CD14-positive monocyte (primary cell): ENCODE results near the gene HAGHL. TPM values are rescaled to one million over a fixed set of nuclear protein-coding genes. Genes with fewer than 3 reads are reported as not detected.
A peak's percentile ranks its signal among the peaks of the same experiment; 100 is the strongest.
"Not testable (repeated sequence)": the region's sequence is repeated elsewhere in the genome, so short reads cannot be mapped to it uniquely, and the experiment has no call there.

Experiments
- DNase-seq, 3 donors: peaks; one replicate each; pipeline ENCODE4 v3.0.0-alpha.2; 2011 to 2022
- H2AFZ ChIP-seq: 2 replicates; pipeline ENCODE4 v1.6.0; 2012; ENCODE audit warnings: mild to moderate bottlenecking, low read depth, low read length, inconsistent platforms; ENCODE audit not compliant: insufficient read depth, poor library complexity, severe bottlenecking
- H3K27ac ChIP-seq, 2 donors: 1 replicate in 1 of 2; 2 replicates in 1 of 2; pipeline ENCODE4 v1.5.1; 2012 to 2013; ENCODE audit warnings: low read length in 2 of 2, control low read depth in 1 of 2, inconsistent platforms in 1 of 2, low read depth in 1 of 2, mild to moderate bottlenecking in 1 of 2
- H3K27me3 ChIP-seq, 2 donors: one replicate each; pipeline versions ENCODE4 v1.6.0 to v1.6.1; 2011 to 2013; ENCODE audit warnings: low read length in 2 of 2; ENCODE audit not compliant: control insufficient read depth in 2 of 2, insufficient read depth in 2 of 2
- H3K36me3 ChIP-seq, 2 donors: replicated peaks in 1 of 2; 1 replicate in 1 of 2; 2 replicates in 1 of 2; pipeline versions ENCODE4 v1.5.1 to v1.6.1; 2012 to 2013; ENCODE audit warnings: low read length in 2 of 2, control low read depth in 1 of 2, inconsistent platforms in 1 of 2, mild to moderate bottlenecking in 1 of 2; ENCODE audit not compliant: insufficient read depth in 2 of 2, control insufficient read depth in 1 of 2
- H3K4me1 ChIP-seq, 2 donors: 1 replicate in 1 of 2; 2 replicates in 1 of 2; pipeline versions ENCODE4 v1.5.1 to v1.6.1; 2012 to 2013; ENCODE audit warnings: low read length in 2 of 2, control low read depth in 1 of 2, inconsistent platforms in 1 of 2, mild to moderate bottlenecking in 1 of 2, moderate library complexity in 1 of 2; ENCODE audit not compliant: insufficient read depth in 2 of 2, control insufficient read depth in 1 of 2
- H3K4me2 ChIP-seq: replicated peaks from 2 replicates; pipeline ENCODE3; 2012; ENCODE audit warnings: low read length, moderate library complexity, mild to moderate bottlenecking; ENCODE audit not compliant: poor library complexity, severe bottlenecking; ENCODE audit errors: extremely low read depth
- H3K4me3 ChIP-seq, 3 experiments: fragments of 200-600 bp in 1 of 3; sonication (generic) in 1 of 3; replicated peaks in 1 of 3; 1 replicate in 2 of 3; 2 replicates in 1 of 3; pipeline ENCODE4 v1.5.1; 2011 to 2013; ENCODE audit warnings: low read length in 3 of 3, mild to moderate bottlenecking in 3 of 3, control low read depth in 2 of 3, low read depth in 2 of 3, inconsistent platforms in 1 of 3, moderate library complexity in 1 of 3
- H3K79me2 ChIP-seq: 2 replicates; pipeline ENCODE4 v1.6.0; 2012; ENCODE audit warnings: mild to moderate bottlenecking, control low read depth, inconsistent platforms, low read length, moderate library complexity; ENCODE audit not compliant: insufficient read depth
- H3K9ac ChIP-seq: 2 replicates; pipeline ENCODE4 v1.6.0; 2017; ENCODE audit warnings: low read length, mild to moderate bottlenecking; ENCODE audit not compliant: insufficient read depth, poor library complexity, severe bottlenecking
- H3K9me3 ChIP-seq, 2 donors: replicated peaks in 1 of 2; 1 replicate in 1 of 2; 2 replicates in 1 of 2; pipeline versions ENCODE4 v1.5.1 to v1.6.1; 2012 to 2013; ENCODE audit warnings: low read length in 2 of 2, control low read depth in 1 of 2; ENCODE audit not compliant: control insufficient read depth in 1 of 2, insufficient read depth in 1 of 2
- H4K20me1 ChIP-seq: 2 replicates; pipeline ENCODE4 v1.6.0; 2012; ENCODE audit warnings: mild to moderate bottlenecking, low read length, control low read depth, moderate library complexity; ENCODE audit not compliant: insufficient read depth
- H3K27ac Mint-ChIP-seq, 7 donors: one replicate each; pipeline ENCODE4 v1.8.0; 2020; ENCODE audit warnings: mild to moderate bottlenecking in 7 of 7, mixed read lengths in 7 of 7, moderate library complexity in 6 of 7, inconsistent platforms in 2 of 7
- H3K27me3 Mint-ChIP-seq, 3 donors: one replicate each; pipeline ENCODE4 v1.8.0; 2021 to 2022; ENCODE audit warnings: low read depth in 3 of 3, mild to moderate bottlenecking in 3 of 3, mixed read lengths in 3 of 3, moderate library complexity in 3 of 3, inconsistent platforms in 1 of 3
- H3K36me3 Mint-ChIP-seq, 2 donors: one replicate each; pipeline ENCODE4 v1.8.0; 2020; ENCODE audit warnings: mixed read lengths in 2 of 2, inconsistent platforms in 1 of 2, mild to moderate bottlenecking in 1 of 2
- H3K4me1 Mint-ChIP-seq: one replicate; pipeline ENCODE4 v1.8.0; 2020; ENCODE audit warnings: mild to moderate bottlenecking, mixed read lengths
- H3K4me3 Mint-ChIP-seq, 2 donors: one replicate each; pipeline ENCODE4 v1.8.0; 2020; ENCODE audit warnings: mild to moderate bottlenecking in 2 of 2, mixed read lengths in 2 of 2, moderate library complexity in 1 of 2
- H3K9me3 Mint-ChIP-seq, 7 donors: one replicate each; pipeline ENCODE4 v1.8.0; 2020 to 2022; ENCODE audit warnings: mixed read lengths in 7 of 7, mild to moderate bottlenecking in 6 of 7, moderate library complexity in 6 of 7, inconsistent platforms in 2 of 7
- CTCF ChIP-seq: fragments of 200-600 bp; IDR thresholded peaks from one replicate; pipeline ENCODE4 v1.8.0; 2022; ENCODE audit warnings: antibody characterized with exemption, mild to moderate bottlenecking
- WGBS: methylation state at CpG from one replicate; pipeline ENCODE4 v1.1.5; 2013; ENCODE audit warnings: missing lambda C conversion rate; ENCODE audit not compliant: insufficient coverage; 5-methylcytosine and 5-hydroxymethylcytosine counted together
- intact Hi-C, 2 donors: fragments of 100-400 bp; cut with micrococcal nuclease; formaldehyde crosslinking; loops; one replicate each; pipeline versions ENCODE4 v1.15.0 to v1.15.1; 2023
- polyA plus RNA-seq, 3 donors: library from polyadenylated mRNA; depleted of rRNA in 1 of 3; unstranded in 2 of 3; stranded (reverse) in 1 of 3; fragments of 300-500 nt in 2 of 3; fragments of >200 nt in 1 of 3; fragmentation: Illumina TruSeq in 2 of 3; gene quantifications; 1 replicate in 2 of 3; 2 replicates in 1 of 3; pipeline ENCODE4 v1.2.3, GENCODE V29; 2012 to 2021

The HAGHL gene
- polyA plus RNA-seq, 3 donors = 0.60 to 8.9 (median 1.5) TPM

- H3K9me3 ChIP-seq = no peaks in the 10 kb centered on the region
- H3K4me1 ChIP-seq = peaks cover 17 to 24% of the 10 kb centered on the region in 2 donors
- no peak for TF ChIP-seq CTCF
- H3K9me3 Mint-ChIP-seq = peaks cover 0 to 3% (median 2%) of the 10 kb centered on the region in 7 donors
- no peak overlapping the region for H2AFZ ChIP-seq
- H3K79me2 ChIP-seq = no peaks in the 10 kb centered on the region
- intact Hi-C loops = no loop called here
- H3K27me3 Mint-ChIP-seq = peaks cover 0 to 4% (median 0%) of the 10 kb centered on the region in 3 donors
- H3K4me3 ChIP-seq = no peak overlapping the region
- DNase-seq = no peak
- H3K4me3 Mint-ChIP-seq = no peak overlapping the region
- no peaks in the 10 kb centered on the region for H3K27me3 ChIP-seq
- 90% methylated on average over 29 of the region's 39 CpGs for WGBS
- H3K9ac ChIP-seq = no peak overlapping the region
- H3K4me2 ChIP-seq = no peak overlapping the region
- H3K36me3 ChIP-seq = no peaks in the 10 kb centered on the region
- H4K20me1 ChIP-seq = no peaks in the 10 kb centered on the region
- H3K27ac Mint-ChIP-seq = peak overlapping the region in 1 of 7 donors; percentile 63
- H3K36me3 Mint-ChIP-seq = peaks cover 0 to under 1% of the 10 kb centered on the region in 2 donors
- peaks cover 18% of the 10 kb centered on the region for H3K4me1 Mint-ChIP-seq
- H3K27ac ChIP-seq = no peak overlapping the region
These were observed 24.5 kb downstream of the HAGHL start for GRCh38 chr16:751152-752006.

- no peak overlapping the region for H3K4me2 ChIP-seq
- H3K9me3 Mint-ChIP-seq = peaks cover 0 to 5% (median 3%) of the 10 kb centered on the region in 7 donors
- no peak overlapping the region for H3K9ac ChIP-seq
- H3K4me3 Mint-ChIP-seq = no peak overlapping the region
- peaks cover 20 to 28% of the 10 kb centered on the region in 2 donors for H3K4me1 ChIP-seq
- no peaks in the 10 kb centered on the region for H3K36me3 ChIP-seq
- H3K4me3 ChIP-seq = no peak overlapping the region
- peaks cover 0 to 2% of the 10 kb centered on the region in 2 donors for H3K36me3 Mint-ChIP-seq
- peaks cover 0 to 4% (median 0%) of the 10 kb centered on the region in 3 donors for H3K27me3 Mint-ChIP-seq
- no peak for DNase-seq
- no peaks in the 10 kb centered on the region for H3K79me2 ChIP-seq
- intact Hi-C loops = no loop called here
- H3K27ac ChIP-seq = no peak overlapping the region
- WGBS = 73% methylated on average over 3 of the region's 10 CpGs
- no peak overlapping the region for H3K27ac Mint-ChIP-seq
- no peak for TF ChIP-seq CTCF
- H3K27me3 ChIP-seq = no peaks in the 10 kb centered on the region
- H3K4me1 Mint-ChIP-seq = peaks cover 23% of the 10 kb centered on the region
- H3K9me3 ChIP-seq = no peaks in the 10 kb centered on the region
- no peak overlapping the region for H2AFZ ChIP-seq
- no peaks in the 10 kb centered on the region for H4K20me1 ChIP-seq
These were observed 25.1 kb downstream of the HAGHL start for GRCh38 chr16:752007-752312.

GRCh38 chr16:754121-754607 is 27.3 kb downstream of the HAGHL start:
- peak overlapping the region in 1 of 2 donors; percentile 21 for H3K4me3 Mint-ChIP-seq
- H3K27me3 ChIP-seq, H3K9me3 Mint-ChIP-seq, H3K36me3 Mint-ChIP-seq, H4K20me1 ChIP-seq, H3K27me3 Mint-ChIP-seq, H2AFZ ChIP-seq, H3K9ac ChIP-seq, DNase-seq, H3K36me3 ChIP-seq, H3K79me2 ChIP-seq, H3K9me3 ChIP-seq, intact Hi-C loops: not testable (repeated sequence)
- peak overlapping the region in 6 of 7 donors; percentile 56 to 77 (median 64) for H3K27ac Mint-ChIP-seq
- 93% methylated on average over 6 of the region's 11 CpGs for WGBS
- H3K4me1 Mint-ChIP-seq = peaks cover 35% of the 10 kb centered on the region
- Histone ChIP-seq H3K4me1 (peaks cover 33 to 41% of the 10 kb centered on the region in 2 donors), H3K4me2 (peak overlapping the region; percentile 70), H3K27ac (peak overlapping the region; percentile 9 to 49), H3K4me3 (peak overlapping the region in 1 of 3 experiments; percentile 68)
